ENCODE measurements around the gene CAMK2A.

DNA sequence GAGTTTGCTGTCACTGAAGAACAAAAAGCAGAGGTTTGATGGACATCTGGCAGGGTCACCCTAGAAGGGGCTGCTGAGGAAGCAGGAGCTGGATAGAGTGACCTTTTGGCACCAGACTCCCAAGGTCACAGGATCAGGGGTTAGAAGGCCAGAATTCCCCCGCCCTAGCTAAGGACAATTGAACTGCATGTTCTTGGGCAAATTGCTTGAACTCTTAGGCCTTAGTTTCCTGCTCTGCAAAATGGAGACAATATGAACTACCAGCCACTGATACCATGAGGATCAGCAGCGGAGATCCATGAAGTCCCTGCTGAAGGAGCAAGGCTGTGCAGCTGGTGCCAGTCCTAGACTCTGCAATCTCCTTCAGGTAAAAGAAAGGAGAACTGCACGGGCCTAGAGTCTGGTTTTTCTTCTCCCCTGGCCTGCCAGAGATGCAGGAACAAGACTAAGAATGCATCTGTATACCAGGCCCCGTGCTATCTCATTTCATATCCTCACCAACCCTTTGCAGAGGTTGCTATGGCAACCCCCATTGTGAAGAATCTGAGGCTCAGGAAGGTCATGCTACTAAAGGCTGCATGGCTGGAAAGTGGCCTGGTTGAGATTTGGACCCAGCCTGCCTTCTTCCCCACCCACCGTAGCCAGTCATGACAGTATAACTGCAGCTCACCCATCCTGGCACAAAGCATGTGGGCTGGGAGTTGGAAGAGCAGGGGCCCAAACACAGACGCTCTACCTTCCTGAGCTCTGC lies 33.7 kb downstream of the CAMK2A start:
- TF ChIP-seq, protein P1, sequence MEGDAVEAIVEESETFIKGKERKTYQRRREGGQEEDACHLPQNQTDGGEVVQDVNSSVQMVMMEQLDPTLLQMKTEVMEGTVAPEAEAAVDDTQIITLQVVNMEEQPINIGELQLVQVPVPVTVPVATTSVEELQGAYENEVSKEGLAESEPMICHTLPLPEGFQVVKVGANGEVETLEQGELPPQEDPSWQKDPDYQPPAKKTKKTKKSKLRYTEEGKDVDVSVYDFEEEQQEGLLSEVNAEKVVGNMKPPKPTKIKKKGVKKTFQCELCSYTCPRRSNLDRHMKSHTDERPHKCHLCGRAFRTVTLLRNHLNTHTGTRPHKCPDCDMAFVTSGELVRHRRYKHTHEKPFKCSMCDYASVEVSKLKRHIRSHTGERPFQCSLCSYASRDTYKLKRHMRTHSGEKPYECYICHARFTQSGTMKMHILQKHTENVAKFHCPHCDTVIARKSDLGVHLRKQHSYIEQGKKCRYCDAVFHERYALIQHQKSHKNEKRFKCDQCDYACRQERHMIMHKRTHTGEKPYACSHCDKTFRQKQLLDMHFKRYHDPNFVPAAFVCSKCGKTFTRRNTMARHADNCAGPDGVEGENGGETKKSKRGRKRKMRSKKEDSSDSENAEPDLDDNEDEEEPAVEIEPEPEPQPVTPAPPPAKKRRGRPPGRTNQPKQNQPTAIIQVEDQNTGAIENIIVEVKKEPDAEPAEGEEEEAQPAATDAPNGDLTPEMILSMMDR (IDR thresholded peaks at IDR 0.05), result no peak
- TF ChIP-seq POLR2A (IDR thresholded peaks at IDR 0.05) (no peak), POLR2AphosphoS5 (IDR thresholded peaks at IDR 0.05) (no peak)
